Bronchial epithelial cell (primary cell): ENCODE results near the gene HERC2. TPM values are rescaled to one million over a fixed set of nuclear protein-coding genes. Genes with fewer than 3 reads are reported as not detected.

Experiments used
- DNase-seq: peaks from one replicate; pipeline ENCODE4 v3.0.0-alpha.2; 2010; ENCODE audit warnings: low read depth
- FAIRE-seq: peaks from 2 replicates; lab custom pipeline; 2011; peaks lifted over from hg19 to GRCh38; lab: Jason Lieb, UNC
- H3K27me3 ChIP-seq: 2 replicates; pipeline ENCODE4 v1.5.1; 2011; ENCODE audit warnings: low read length; ENCODE audit not compliant: control insufficient read depth, insufficient read depth
- H3K36me3 ChIP-seq: 2 replicates; pipeline ENCODE4 v1.5.1; 2011; ENCODE audit warnings: low read length; ENCODE audit not compliant: control insufficient read depth, insufficient read depth
- H3K4me3 ChIP-seq: 2 replicates; pipeline ENCODE4 v1.5.1; 2011; ENCODE audit warnings: mild to moderate bottlenecking, low read depth, low read length, control low read depth
- CTCF ChIP-seq: IDR thresholded peaks from 2 replicates; pipeline ENCODE4 v1.5.1; 2011; ENCODE audit warnings: mild to moderate bottlenecking, moderate library complexity, low read length, control low read depth, inconsistent platforms; ENCODE audit not compliant: insufficient read depth, severe bottlenecking
- total RNA-seq: library from RNA; depleted of rRNA; stranded (reverse); fragments of >200 nt; gene quantifications from 2 replicates; pipeline ENCODE4 v1.2.1, GENCODE V29; 2014

Gene HERC2
- total RNA-seq, 1 donor from 2014 or later = 22.6 TPM

DNA sequence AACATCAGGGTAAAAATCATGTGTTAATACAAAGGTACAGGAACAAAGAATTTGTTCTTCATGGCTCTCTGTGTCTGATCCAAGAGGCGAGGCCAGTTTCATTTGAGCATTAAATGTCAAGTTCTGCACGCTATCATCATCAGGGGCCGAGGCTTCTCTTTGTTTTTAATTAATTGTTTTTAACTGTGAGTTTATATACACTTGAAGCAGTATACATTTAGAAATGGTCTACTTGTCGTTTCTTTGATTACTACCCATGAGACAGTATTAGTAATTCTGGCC lies 201.7 kb downstream of the HERC2 start:
- H3K27me3 ChIP-seq = no peaks in the 10 kb centered on the region
- no peak for TF ChIP-seq CTCF
- peaks cover 22% of the 10 kb centered on the region for H3K36me3 ChIP-seq
- H3K4me3 ChIP-seq = no peak overlapping the region
- DNase-seq (no peak), FAIRE-seq (no peak)

DNA sequence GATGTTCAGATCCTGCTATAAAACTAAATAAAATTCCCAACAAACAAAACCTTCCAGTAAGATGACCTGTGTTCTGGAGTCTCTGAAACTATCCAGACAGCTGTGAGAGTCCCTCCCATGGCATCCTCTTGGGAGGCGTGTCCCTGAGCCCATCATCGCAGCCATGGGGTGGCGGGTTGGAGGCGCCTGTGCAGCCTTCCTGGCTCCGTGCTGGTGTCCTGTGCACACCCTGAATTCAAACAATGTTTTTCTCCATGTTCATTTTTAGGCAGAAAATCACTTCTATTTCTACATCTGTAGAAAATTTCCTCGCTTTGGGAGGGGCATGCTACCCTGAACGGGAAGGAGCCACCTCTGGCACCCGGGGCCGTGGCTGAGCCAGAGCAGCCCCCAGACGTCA lies 203.4 kb downstream of the HERC2 start:
- TF ChIP-seq CTCF = no peak
- Histone ChIP-seq H3K4me3 (no peak overlapping the region), H3K36me3 (peaks cover 25% of the 10 kb centered on the region), H3K27me3 (no peaks in the 10 kb centered on the region)
- no peak for FAIRE-seq
- no peak for DNase-seq

DNA sequence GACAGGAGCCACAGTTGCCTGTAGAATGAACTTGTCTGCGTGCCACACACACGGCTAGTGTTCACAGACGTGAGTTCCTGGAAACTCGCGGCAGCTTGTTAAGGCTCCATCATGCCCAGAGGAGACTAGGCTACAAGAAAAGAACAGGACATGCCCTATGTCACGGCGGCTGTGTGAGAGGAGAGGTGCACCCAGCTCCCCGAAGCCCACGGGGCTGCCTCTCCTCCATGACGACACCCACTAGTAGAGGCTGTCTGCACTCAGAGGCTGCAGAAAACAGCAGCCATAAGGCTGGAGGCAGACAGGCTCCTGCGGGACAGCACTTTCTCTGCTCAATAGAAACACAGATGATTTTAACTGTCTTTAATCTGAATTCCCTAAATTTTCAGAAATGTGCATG lies 203.9 kb downstream of the HERC2 start:
- H3K36me3 ChIP-seq = peaks cover 26% of the 10 kb centered on the region
- FAIRE-seq (no peak), DNase-seq (no peak)
- no peaks in the 10 kb centered on the region for H3K27me3 ChIP-seq
- TF ChIP-seq CTCF = no peak
- H3K4me3 ChIP-seq = no peak overlapping the region

- H3K36me3 ChIP-seq = peaks cover 25% of the 10 kb centered on the region
- TF ChIP-seq CTCF = no peak
Observed at GRCh38 chr15:28117432-28117990, 204.5 kb downstream of the HERC2 start.

GRCh38 chr15:28116521-28117431 lies 205.2 kb downstream of the HERC2 start:
- FAIRE-seq = no peak

More at GRCh38 chr15:28117432-28117990, 204.5 kb downstream of the HERC2 start:
- DNase-seq (no peak), FAIRE-seq (no peak)
- Histone ChIP-seq H3K4me3 (no peak overlapping the region), H3K27me3 (no peaks in the 10 kb centered on the region)

More at GRCh38 chr15:28116521-28117431, 205.2 kb downstream of the HERC2 start:
- Histone ChIP-seq H3K27me3 (no peaks in the 10 kb centered on the region), H3K36me3 (peaks cover 22% of the 10 kb centered on the region), H3K4me3 (no peak overlapping the region)
- DNase-seq = no peak
- no peak for TF ChIP-seq CTCF
